GM19372 (cell line): ENCODE measurements around the gene SLC44A2.
"Not testable (repeated sequence)": the region's sequence is repeated elsewhere in the genome, so short reads cannot be mapped to it uniquely, and the experiment has no call there.

Experiments used
- ATAC-seq: cut with Tn5 transposase; IDR thresholded peaks from one replicate; pipeline ENCODE4 v1.9.1; 2021; ENCODE audit warnings: mild to moderate bottlenecking, low read depth, moderate library complexity; ENCODE audit not compliant: unreplicated experiment

Gene SLC44A2

GRCh38 chr19:10675214-10675613, 49.9 kb downstream of the SLC44A2 start:
- ATAC-seq: not testable (repeated sequence)

- ATAC-seq: no peak
These were observed 52.4 kb downstream of the SLC44A2 start for GRCh38 chr19:10677751-10678150.

- no peak for ATAC-seq
These were observed 53.5 kb downstream of the SLC44A2 start for GRCh38 chr19:10678813-10679212.

- no peak for ATAC-seq
These were observed 54.4 kb downstream of the SLC44A2 start for GRCh38 chr19:10679743-10680142.

- no peak for ATAC-seq
These were observed 55.3 kb downstream of the SLC44A2 start for GRCh38 chr19:10680545-10681135.

- no peak for ATAC-seq
These were observed 56.3 kb downstream of the SLC44A2 start for GRCh38 chr19:10681658-10682057.

GRCh38 chr19:10682397-10683063, 57.2 kb downstream of the SLC44A2 start:
- ATAC-seq: no peak

- no peak for ATAC-seq
These were observed 57.7 kb downstream of the SLC44A2 start for GRCh38 chr19:10683064-10683426.

- ATAC-seq: no peak
These were observed 58.2 kb downstream of the SLC44A2 start for GRCh38 chr19:10683582-10683981.

GRCh38 chr19:10685210-10685609, 59.9 kb downstream of the SLC44A2 start:
- ATAC-seq: no peak

- no peak for ATAC-seq
These were observed 60.8 kb downstream of the SLC44A2 start for GRCh38 chr19:10686193-10686592.

GRCh38 chr19:10686661-10687517, 61.5 kb downstream of the SLC44A2 start:
- no peak for ATAC-seq

- ATAC-seq: no peak
These were observed 62.4 kb downstream of the SLC44A2 start for GRCh38 chr19:10687518-10688288.

GRCh38 chr19:10688545-10689280, 63.4 kb downstream of the SLC44A2 start:
- ATAC-seq: no peak

GRCh38 chr19:10690341-10690781, 65.0 kb downstream of the SLC44A2 start:
- ATAC-seq: no peak

- ATAC-seq: no peak
These were observed 66.0 kb downstream of the SLC44A2 start for GRCh38 chr19:10691178-10691881.

GRCh38 chr19:10691883-10692282, 66.5 kb downstream of the SLC44A2 start:
- no peak for ATAC-seq

- no peak for ATAC-seq
These were observed 67.4 kb downstream of the SLC44A2 start for GRCh38 chr19:10692673-10693264.
